ENCODE data around the gene LRRC36.
A peak's percentile ranks its signal among the peaks of the same experiment; 100 is the strongest.

LRRC36 gene, protein sequence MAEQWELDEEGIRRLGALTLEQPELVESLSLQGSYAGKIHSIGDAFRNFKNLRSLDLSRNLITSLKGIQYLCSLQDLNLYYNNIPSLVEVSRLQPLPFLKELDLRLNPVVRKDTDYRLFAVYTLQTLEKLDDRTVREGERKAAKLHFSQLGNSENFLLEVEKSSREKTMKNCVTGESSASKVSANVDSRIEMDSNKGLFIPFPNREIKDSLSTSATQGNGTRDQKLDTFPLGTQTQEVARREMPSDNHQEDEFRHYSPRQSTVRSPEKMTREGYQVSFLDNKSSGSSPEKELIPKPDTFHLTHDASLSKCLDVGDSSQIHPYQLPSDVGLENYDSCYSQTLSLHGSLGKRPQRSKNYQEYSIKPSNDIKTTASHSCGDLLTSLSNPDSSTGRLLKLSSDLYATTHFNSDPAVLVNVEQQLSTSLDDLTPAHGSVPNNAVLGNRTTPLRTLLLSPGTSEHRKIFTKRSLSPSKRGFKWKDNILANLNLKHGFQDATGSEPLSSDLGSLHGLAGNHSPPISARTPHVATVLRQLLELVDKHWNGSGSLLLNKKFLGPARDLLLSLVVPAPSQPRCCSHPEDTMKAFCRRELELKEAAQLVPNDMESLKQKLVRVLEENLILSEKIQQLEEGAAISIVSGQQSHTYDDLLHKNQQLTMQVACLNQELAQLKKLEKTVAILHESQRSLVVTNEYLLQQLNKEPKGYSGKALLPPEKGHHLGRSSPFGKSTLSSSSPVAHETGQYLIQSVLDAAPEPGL

DNA sequence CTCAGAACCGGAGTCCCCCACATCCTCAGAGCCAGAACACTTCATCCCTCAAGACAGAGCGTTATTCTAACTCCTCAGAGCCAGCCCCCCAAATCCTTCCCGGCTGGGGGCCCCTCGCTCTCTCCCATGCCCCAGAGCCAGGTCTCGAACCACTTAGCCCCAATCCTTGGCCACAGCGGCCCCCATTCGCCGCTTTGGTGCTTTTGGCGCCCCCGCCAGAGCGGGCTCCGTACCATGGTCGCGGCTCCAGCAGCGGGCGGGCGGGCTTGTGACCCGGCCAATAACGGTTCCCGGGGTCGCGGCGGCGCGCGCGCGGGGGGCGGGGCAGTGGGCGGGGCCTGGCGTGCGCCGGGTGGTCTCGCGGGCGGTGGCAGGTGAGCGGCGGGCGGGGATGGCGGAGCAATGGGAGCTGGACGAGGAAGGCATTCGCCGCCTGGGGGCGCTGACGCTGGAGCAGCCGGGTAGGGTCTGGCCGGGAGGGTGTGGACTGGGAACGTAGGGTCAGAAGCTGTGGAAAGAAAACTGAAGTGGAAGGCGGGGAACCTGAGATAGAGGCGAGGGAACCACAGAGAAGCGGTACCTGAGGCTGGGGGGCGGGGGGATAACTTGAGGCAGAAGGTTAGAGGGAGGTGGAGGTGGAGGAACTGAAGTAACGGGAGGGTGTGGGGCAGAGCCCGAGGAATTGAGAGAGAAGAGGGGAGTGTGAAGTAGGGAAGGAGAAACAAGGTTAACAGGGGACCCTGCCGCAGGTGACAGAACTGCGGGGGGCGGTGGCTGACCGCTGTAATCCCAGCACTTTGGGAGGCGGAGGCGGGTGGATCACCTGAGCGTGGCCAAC lies at the start of gene LRRC36, which contains the start of gene KCTD19:
Gene LRRC36 (plus strand): TSS at position 344 of the 838 bp plus-strand sequence. CDS start 48 bp downstream, at position 392.
Gene KCTD19 (minus strand): TSS at position 270 of the 838 bp plus-strand sequence. CDS start 34 bp downstream, at position 236.
- peak; percentile 31 to 48 for DNase-seq

DNA sequence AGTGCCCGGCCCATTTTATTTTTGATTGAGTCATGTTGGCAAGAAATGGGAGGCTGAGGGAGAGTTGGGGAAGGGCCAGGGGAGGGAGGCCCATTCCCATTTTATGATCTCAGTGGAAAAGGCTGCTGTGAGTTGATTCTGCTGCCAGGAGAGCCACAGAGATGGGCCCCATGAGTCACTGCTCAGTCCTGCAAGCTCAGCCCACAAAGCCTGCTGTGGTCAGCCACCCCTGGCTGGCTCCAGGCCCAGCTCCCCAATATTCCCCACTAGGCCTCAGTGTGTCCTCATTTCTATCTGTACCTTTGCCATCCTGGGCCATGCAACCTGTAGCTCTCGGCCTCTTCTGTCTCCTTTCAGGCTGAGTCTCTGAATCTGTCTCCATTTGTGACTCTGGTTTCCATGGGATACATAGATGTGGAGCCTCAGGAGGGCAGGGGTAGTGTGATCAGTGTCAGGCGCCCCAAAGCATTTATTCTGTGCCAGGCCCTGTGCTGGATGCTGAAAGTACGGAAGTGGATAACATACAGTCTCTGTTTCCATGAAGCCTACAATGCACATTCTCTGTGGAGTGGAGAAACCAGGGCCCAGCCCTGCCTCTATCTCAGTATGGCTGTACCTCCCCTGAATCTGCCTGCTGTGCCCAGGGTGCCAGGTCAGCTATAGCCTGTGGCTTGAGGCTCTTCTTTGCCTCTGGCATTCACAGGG lies 49.2 kb upstream of the LRRC36 start:
- DNase-seq, result no peak

DNA sequence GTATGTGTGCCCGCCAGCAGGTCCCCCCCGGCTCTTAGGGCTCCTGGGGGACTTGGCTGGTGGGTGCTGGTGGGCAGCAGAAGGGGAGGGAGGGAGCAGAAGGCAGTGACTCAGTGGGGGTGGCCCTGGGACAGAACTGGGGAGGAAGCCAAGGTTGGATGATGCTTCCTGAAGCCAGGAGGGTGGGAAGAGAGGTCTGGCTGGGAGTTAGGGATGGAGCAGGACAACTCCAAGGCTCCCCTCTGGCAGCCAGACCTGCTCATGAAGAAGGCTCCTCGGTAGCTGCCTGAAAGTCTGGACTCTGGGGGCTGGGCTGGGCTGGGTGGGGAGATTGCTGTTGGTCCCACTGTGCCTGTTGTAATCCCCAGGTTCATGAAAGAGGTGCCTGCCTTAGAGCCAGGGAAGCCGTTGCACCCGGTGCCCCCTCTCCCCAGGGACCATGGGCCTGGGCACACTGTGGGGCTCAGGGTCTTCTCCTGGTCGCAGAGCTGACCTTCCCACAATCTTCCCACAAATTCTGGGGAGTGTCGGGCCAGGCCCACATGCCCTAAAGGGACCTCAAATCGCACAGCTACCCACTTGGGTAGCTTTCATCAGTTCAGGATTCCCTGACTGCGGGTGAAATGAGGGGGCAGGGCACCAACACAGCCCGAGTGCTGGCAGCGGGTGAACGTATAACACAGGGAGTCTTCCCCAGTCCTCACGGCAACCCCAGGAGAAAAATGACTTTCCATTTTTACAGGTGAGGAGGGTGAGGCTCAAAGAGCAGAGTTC lies 48.4 kb upstream of the LRRC36 start:
- DNase-seq, result no peak

DNA sequence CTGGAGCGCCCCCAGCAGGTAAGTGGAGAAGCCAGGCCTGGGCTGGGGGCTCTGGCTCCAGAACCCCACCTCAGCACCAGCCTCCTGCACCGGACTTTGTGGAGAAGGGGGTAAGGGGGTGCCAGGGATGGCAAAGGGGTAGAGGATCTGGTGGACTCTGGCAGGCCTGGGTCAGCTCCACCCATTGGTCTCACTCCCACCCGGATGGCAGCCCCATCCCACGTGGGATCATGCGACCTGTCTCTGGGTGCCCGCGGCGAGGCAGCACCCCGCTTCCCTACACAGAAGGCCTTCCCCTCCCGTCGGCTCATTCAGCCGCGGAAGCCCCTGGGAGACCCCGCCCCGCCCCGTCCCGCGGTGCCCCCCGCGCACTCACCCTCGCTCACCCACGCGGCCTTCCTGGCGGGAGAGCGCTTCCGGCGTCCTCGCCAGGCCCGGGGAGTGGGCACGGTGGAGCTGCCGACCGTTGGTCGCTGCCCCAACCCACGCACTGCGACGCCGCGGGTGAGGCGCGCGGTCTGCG lies 47.8 kb upstream of the LRRC36 start:
- DNase-seq, result peak in 1 of 2 experiments; percentile 41

DNA sequence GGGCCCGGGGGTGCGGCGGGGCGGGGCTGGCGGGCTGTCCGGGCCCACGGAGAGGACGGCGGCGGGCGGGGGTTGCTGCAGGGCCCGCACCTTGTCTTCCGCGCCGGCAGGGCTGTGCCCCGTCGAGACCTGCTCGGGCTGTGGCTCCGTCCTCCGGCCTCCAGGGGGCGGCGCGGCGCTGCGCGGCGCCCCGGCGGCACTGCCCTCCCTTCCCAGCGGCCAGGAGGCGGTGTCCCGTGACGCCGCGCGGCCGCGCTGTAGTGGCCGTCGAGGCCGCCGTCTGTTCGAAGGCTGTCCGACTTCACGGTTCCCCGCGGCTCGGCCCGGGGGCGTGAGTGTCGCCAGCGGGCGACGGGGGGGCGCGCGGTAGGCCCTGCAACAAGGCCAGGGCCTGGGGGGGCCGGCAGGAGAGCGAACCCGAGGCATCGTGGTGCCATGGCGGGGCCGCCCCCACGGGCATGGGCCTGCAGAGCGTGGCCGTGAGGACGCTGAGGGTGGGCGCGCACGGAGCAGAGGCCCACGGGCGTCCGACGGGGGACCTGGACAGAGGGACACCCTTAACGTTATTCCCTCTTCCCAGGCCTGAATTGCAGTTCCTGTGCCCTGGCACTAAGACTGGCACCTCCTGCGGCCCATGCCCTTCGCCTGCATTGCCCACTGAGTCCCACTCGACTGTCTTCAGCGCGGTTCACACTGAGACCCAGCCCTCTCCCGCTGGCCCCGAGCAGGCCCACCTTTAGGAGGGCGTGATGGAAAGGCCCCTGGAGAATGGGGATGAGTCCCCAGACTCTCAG lies 47.1 kb upstream of the LRRC36 start, which contains the start of gene PLEKHG4:
Gene PLEKHG4 (plus strand): TSS at position 237 of the 794 bp plus-strand sequence. CDS start 513 bp downstream, at position 750.
- peak; percentile 46 to 62 for DNase-seq

DNA sequence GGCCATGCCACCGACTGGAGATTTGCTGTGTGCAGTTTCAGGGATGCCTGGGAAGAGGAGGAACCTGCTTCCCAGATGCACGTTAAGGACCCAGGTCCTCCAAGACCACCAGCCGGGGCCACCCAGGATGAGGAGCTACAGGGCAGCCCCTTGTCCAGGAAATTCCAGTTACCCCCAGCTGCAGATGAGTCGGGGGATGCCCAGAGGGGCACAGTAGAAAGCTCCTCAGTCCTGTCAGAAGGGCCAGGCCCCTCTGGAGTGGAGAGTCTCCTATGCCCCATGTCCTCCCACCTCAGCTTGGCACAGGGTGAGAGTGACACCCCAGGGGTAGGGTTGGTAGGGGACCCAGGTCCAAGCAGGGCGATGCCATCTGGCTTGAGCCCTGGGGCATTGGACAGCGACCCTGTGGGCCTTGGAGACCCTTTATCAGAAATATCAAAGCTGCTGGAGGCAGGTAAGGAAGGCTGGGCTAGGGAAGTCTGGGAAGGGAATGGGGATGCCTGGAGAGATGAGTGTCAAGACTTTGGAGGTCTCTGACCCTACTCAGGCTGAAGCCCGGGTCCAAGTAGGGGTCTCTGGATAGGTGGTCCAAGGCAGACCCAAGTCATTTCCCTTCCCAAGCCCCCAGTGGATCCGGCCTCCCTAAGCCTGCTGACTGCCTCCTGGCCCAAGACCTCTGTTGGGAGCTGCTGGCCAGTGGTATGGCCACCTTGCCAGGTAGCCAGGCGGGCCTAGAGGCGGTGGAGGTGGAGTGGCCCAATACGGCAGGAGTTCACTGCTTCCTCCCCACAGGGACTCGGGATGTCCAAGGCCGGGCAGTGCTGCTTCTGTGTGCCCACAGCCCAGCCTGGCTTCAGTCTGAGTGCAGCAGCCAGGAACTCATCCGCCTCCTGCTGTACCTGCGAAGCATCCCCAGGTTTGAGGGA lies 46.3 kb upstream of the LRRC36 start:
- DNase-seq, result no peak

DNA sequence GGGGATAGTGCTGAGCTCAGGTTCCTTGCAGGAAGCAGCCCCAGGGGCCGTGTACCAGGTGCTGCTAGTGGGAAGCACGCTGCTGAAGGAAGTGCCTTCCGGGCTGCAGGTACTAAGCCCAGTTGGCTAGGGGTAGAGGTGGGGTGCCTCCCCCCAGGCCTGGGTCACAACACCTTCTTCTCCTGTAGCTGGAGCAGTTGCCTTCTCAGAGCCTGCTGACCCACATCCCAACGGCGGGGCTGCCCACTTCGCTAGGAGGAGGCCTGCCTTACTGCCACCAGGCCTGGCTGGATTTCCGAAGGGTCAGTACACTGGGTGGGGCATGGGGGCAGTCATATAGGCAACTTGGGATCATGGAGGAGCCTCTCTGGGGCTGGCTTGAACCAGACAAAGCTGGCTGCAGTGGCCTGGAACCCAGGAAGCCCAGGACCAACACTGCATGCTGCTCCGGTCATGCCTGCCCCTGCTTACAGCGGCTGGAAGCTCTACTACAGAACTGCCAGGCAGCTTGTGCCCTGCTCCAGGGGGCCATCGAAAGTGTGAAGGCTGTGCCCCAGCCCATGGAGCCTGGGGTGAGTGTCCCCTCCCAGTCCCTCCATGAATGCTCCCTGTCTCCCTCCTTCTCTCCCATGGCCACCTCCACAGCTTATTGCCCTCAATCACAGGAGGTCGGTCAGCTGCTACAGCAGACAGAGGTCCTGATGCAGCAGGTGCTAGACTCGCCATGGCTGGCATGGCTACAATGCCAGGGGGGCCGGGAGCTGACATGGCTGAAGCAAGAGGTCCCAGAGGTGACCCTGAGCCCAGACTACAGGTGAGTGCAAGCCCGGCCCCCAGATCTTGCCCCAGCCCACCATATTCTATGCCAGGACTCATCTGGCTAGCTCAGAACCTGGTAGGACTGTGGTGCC lies 44.8 kb upstream of the LRRC36 start:
- no peak for DNase-seq

DNA sequence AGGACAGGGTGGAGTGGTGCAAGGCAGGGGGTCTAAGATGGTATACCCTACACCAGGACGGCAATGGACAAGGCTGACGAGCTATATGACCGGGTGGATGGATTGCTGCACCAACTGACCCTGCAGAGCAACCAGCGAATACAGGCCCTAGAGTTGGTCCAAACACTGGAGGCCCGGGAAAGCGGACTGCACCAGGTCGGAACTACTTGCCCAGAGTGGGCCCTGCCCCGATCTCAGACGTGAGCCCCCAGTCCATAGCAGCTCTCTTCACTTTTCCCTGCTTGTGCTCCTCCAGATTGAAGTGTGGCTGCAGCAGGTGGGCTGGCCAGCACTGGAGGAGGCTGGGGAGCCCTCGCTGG lies 44.2 kb upstream of the LRRC36 start:
- DNase-seq, result no peak

DNA sequence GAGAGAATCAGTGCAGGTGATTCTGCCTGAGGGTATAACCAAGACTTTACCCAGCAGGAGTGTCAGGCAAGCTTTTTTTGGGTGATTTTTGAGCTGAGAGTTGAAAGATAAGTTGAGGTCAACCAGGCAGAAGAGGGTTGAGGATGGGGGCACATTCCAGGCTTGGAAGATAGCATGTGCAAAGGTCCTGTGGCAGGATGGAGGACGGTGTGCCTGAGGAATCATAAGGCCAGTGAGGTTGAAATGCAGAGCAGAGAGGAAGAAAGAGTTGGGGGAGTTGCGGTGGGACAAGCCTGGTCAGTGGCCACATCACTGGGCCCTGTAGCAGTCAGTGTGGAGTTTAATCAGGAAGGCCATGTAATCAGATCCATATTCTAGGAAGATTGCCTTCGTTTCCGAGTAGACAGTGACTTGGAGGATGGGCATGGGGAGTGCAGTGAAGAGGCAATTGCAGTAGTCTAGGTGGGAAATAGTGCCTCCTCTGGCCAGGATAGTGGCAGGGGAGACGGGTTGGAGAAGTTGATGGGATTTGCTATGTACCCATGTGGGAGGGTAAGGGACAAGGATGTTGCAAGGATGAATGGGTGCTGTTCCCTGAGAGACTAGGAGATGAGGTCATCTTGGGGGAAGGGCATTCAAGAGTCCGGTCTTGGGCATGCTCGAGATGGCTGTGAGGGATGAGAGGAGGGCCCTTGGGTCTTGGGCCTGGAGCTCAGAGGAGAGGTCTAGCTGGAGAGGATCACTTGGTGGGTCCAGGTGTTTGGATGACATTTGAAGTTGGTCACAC lies 43.4 kb upstream of the LRRC36 start:
- DNase-seq, result no peak

DNA sequence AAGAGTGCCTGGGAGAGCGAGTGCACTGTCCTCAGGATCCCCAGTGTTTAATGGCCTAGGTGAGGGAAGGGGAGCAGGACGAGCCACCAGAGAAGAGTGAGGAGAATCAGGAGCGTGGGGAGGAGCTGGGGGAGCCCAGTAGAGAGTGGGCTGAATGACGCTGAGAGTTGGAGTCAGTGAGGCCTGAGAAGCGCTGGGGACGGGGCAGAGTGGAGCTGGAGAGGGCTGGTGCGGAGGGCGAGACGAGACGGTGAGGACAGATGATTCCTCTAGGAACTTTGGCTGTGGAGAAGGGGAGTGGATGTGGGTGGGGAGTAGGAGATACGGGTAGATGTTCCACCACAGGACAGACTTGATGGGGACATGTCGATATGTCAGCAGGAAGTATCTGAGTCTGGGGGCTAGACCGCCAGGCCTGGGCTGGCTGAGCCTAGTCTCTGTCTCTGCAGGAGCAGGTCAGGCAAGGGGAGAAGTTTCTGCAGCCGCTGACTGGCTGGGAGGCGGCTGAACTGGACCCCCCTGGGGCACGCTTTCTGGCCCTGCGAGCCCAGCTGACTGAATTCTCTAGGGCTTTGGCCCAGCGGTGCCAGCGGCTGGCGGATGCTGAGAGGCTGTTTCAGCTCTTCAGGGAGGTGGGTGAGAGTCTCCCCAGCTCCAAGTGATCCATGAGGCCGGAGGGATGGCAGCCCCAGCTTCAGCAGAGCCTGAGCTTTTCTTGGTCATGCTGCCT lies 42.6 kb upstream of the LRRC36 start:
- peak in 1 of 2 experiments; percentile 9 for DNase-seq

DNA sequence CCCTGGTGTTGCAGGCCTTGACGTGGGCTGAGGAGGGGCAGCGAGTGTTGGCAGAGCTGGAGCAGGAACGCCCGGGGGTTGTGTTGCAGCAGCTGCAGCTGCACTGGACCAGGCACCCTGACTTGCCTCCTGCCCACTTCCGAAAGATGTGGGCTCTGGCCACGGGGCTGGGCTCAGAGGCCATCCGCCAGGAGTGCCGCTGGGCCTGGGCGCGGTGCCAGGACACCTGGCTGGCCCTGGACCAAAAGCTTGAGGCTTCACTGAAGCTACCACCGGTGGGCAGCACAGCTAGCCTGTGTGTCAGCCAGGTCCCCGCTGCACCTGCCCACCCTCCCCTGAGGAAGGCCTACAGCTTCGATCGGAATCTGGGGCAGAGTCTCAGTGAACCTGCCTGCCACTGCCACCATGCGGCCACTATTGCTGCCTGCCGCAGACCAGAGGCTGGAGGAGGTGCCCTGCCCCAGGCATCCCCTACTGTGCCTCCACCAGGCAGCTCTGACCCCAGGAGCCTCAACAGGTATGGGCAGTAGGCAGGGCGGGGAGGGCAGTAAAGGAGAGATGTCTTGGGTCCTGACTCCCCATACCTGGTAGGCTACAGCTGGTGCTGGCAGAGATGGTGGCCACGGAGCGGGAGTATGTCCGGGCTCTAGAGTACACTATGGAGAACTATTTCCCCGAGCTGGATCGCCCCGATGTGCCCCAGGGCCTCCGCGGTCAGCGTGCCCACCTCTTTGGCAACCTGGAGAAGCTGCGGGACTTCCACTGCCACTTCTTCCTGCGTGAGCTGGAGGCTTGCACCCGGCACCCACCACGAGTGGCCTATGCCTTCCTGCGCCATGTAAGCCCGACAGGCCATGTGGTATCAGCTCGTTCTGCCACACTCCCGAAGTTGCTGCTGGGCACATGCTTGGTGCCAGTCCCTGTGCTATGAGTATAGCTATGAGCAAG lies 41.6 kb upstream of the LRRC36 start:
- peak; percentile 81 to 91 for DNase-seq

DNA sequence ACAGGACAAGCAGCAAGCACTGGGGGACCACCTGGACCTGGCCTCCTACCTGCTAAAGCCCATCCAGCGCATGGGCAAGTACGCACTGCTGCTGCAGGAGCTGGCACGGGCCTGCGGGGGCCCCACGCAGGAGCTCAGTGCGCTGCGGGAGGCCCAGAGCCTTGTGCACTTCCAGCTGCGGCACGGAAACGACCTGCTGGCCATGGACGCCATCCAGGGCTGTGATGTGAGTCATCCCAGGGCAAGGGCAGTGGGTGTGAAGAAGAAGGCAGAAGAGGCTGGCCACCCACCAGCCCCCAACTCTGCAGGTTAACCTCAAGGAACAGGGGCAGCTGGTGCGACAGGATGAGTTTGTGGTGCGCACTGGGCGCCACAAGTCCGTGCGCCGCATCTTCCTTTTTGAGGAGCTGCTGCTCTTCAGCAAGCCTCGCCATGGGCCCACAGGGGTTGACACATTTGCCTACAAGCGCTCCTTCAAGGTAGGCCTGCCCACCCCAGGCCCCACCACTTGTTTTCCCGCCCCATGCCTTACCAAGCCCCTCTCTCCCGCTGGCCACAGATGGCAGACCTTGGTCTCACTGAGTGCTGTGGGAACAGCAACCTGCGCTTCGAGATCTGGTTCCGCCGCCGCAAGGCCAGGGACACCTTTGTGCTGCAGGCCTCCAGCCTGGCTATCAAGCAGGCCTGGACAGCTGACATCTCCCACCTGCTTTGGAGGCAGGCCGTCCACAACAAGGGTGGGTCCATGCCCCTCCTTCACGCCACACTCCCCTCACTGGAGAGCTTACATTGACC lies 40.0 kb upstream of the LRRC36 start:
- DNase-seq, result no peak

DNA sequence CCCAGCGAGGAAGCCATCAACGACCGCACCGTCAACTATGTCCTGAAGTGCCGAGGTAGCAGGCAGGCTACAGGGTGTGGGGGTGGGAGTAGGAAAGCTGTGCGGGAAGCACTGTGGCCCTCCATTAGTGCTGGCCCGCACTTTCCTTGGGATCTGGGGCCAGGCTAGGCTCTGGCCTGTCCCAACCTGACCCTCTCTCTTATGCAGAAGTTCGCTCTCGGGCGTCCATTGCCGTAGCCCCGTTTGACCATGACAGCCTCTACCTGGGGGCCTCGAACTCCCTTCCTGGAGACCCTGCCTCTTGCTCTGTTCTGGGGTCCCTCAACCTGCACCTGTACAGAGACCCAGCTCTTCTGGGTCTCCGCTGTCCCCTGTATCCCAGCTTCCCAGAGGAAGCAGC lies 38.7 kb upstream of the LRRC36 start:
- no peak for DNase-seq

DNA sequence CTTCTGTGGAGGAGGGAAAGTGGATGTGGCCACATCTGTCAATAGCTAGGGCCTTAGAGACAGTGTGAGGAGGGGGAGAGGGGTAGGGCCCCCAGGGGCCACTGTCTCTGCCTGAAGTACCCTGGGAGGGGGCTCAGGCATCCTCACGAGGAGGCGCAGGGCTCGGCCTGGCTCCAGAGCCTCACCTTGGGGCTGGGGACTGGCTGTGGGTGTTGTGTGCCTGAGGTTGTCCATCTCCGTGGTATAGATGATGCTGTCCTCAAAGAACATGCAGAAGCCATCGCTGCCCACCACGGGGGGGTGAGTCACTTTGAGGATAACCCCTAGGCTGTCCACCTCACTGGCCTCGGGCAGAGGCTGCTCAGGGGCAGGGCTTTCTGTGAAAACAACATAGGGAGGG lies 35.2 kb upstream of the LRRC36 start:
- DNase-seq, result no peak
